Measurements from ENCODE around the gene CSMD2.

Gene CSMD2

GRCh38 chr1:34007760-34008159 lies 157.3 kb downstream of the CSMD2 start:
- Histone ChIP-seq H3K4me2 (ENCODE audit: low read depth, low read length, poor library complexity, severe bottlenecking) (no peak overlapping the region), H3K36me3 (ENCODE audit: low read length) (no peaks in the 10 kb centered on the region), H3K4me3 (ENCODE audit: insufficient read depth, low read length, poor library complexity, severe bottlenecking) (no peak overlapping the region), H3K79me2 (ENCODE audit: insufficient read depth, low read length) (no peaks in the 10 kb centered on the region), H3K9me2 (replicated peaks; ENCODE audit: insufficient read depth, low read length) (no peaks in the 10 kb centered on the region), H4K20me1 (ENCODE audit: low read depth, low read length) (no peaks in the 10 kb centered on the region), H3K27me3 (ENCODE audit: low read length) (no peaks in the 10 kb centered on the region), H2AFZ (ENCODE audit: low read depth, low read length, severe bottlenecking) (no peak overlapping the region), H3K27ac (ENCODE audit: low read depth, low read length) (no peak overlapping the region), H3K9ac (ENCODE audit: low read length) (no peak overlapping the region), H3F3A (ENCODE audit: insufficient read depth) (no peaks in the 10 kb centered on the region), H3K9me3 (ENCODE audit: insufficient read depth, low read length) (no peaks in the 10 kb centered on the region)
- TF ChIP-seq, protein P1, sequence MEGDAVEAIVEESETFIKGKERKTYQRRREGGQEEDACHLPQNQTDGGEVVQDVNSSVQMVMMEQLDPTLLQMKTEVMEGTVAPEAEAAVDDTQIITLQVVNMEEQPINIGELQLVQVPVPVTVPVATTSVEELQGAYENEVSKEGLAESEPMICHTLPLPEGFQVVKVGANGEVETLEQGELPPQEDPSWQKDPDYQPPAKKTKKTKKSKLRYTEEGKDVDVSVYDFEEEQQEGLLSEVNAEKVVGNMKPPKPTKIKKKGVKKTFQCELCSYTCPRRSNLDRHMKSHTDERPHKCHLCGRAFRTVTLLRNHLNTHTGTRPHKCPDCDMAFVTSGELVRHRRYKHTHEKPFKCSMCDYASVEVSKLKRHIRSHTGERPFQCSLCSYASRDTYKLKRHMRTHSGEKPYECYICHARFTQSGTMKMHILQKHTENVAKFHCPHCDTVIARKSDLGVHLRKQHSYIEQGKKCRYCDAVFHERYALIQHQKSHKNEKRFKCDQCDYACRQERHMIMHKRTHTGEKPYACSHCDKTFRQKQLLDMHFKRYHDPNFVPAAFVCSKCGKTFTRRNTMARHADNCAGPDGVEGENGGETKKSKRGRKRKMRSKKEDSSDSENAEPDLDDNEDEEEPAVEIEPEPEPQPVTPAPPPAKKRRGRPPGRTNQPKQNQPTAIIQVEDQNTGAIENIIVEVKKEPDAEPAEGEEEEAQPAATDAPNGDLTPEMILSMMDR (IDR thresholded peaks at IDR 0.05; ENCODE audit: insufficient read depth, low read length, poor library complexity, severe bottlenecking): no peak
- no peak for TF ChIP-seq EZH2phosphoT487 (conservative IDR thresholded peaks at IDR 0.05; ENCODE audit: low read length)

DNA sequence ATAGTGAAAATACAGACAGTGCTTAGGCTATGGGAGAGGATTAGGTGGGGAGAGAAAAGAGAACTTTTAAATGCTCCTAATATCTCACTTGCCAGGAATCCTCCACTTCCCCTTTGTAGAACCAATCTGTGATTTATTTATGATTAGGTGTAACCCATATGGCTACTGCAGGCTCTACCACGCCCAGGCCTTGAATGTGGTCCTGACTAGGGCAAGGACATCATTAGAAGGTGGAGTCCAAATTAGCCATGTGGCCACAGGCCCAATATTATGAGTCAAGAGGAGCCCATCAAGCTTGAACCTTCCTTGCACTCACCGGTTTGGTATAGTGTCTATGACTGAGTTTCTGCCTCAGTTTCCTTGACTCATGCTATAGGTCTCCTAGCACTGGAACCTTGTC lies 159.7 kb downstream of the CSMD2 start:
- TF ChIP-seq, protein P1 (IDR thresholded peaks at IDR 0.05; ENCODE audit: insufficient read depth, low read length, poor library complexity, severe bottlenecking): no peak
- no peak for TF ChIP-seq EZH2phosphoT487 (conservative IDR thresholded peaks at IDR 0.05; ENCODE audit: low read length)
- Histone ChIP-seq H4K20me1 (ENCODE audit: low read depth, low read length) (no peaks in the 10 kb centered on the region), H3F3A (ENCODE audit: insufficient read depth) (no peaks in the 10 kb centered on the region), H3K4me3 (ENCODE audit: insufficient read depth, low read length, poor library complexity, severe bottlenecking) (no peak overlapping the region), H3K36me3 (ENCODE audit: low read length) (no peaks in the 10 kb centered on the region), H3K4me2 (ENCODE audit: low read depth, low read length, poor library complexity, severe bottlenecking) (no peak overlapping the region), H3K27me3 (ENCODE audit: low read length) (no peaks in the 10 kb centered on the region), H3K27ac (ENCODE audit: low read depth, low read length) (no peak overlapping the region), H3K9ac (ENCODE audit: low read length) (no peak overlapping the region), H3K9me3 (ENCODE audit: insufficient read depth, low read length) (no peaks in the 10 kb centered on the region), H3K9me2 (replicated peaks; ENCODE audit: insufficient read depth, low read length) (no peaks in the 10 kb centered on the region), H2AFZ (ENCODE audit: low read depth, low read length, severe bottlenecking) (no peak overlapping the region), H3K79me2 (ENCODE audit: insufficient read depth, low read length) (no peaks in the 10 kb centered on the region)

- Histone ChIP-seq H3K9me2 (replicated peaks; ENCODE audit: insufficient read depth, low read length) (no peaks in the 10 kb centered on the region), H4K20me1 (ENCODE audit: low read depth, low read length) (no peaks in the 10 kb centered on the region), H3K79me2 (ENCODE audit: insufficient read depth, low read length) (no peaks in the 10 kb centered on the region), H3K27ac (ENCODE audit: low read depth, low read length) (no peak overlapping the region), H2AFZ (ENCODE audit: low read depth, low read length, severe bottlenecking) (no peak overlapping the region), H3K9ac (ENCODE audit: low read length) (no peak overlapping the region), H3K36me3 (ENCODE audit: low read length) (no peaks in the 10 kb centered on the region), H3F3A (ENCODE audit: insufficient read depth) (no peaks in the 10 kb centered on the region), H3K9me3 (ENCODE audit: insufficient read depth, low read length) (no peaks in the 10 kb centered on the region), H3K4me3 (ENCODE audit: insufficient read depth, low read length, poor library complexity, severe bottlenecking) (no peak overlapping the region), H3K27me3 (ENCODE audit: low read length) (no peaks in the 10 kb centered on the region), H3K4me2 (ENCODE audit: low read depth, low read length, poor library complexity, severe bottlenecking) (no peak overlapping the region)
- TF ChIP-seq, protein P1 (IDR thresholded peaks at IDR 0.05; ENCODE audit: insufficient read depth, low read length, poor library complexity, severe bottlenecking): no peak
- no peak for TF ChIP-seq EZH2phosphoT487 (conservative IDR thresholded peaks at IDR 0.05; ENCODE audit: low read length)
Observed at GRCh38 chr1:34002810-34003209, 162.2 kb downstream of the CSMD2 start.
